KOPT-K1 (cell line): ENCODE results near the gene C3orf33.

ENCODE experiments used
- H3K27ac ChIP-seq: fragments of 200-600 bp; sonication (generic); 2 replicates; pipeline ENCODE4 v1.5.1; 2016; ENCODE audit warnings: antibody characterized with exemption, mild to moderate bottlenecking, low read depth, low read length; ENCODE audit not compliant: poor library complexity, severe bottlenecking
- H3K36me3 ChIP-seq: fragments of 200-600 bp; sonication (generic); 2 replicates; pipeline ENCODE4 v1.5.1; 2017; ENCODE audit warnings: antibody characterized with exemption, mild to moderate bottlenecking, low read length, moderate library complexity; ENCODE audit not compliant: insufficient read depth
- H3K9me3 ChIP-seq: fragments of 200-600 bp; sonication (generic); 2 replicates; pipeline ENCODE4 v1.5.1; 2017; ENCODE audit warnings: antibody characterized with exemption, low read length, mild to moderate bottlenecking; ENCODE audit not compliant: insufficient read depth, poor library complexity, severe bottlenecking

The C3orf33 gene

GRCh38 chr3:155738580-155739076 is 67.5 kb downstream of the C3orf33 start:
- Histone ChIP-seq H3K9me3 (no peaks in the 10 kb centered on the region), H3K27ac (no peak overlapping the region), H3K36me3 (no peaks in the 10 kb centered on the region)

- Histone ChIP-seq H3K36me3 (no peaks in the 10 kb centered on the region), H3K9me3 (no peaks in the 10 kb centered on the region), H3K27ac (no peak overlapping the region)
These were observed 68.1 kb downstream of the C3orf33 start for GRCh38 chr3:155737844-155738460.

- no peaks in the 10 kb centered on the region for H3K9me3 ChIP-seq
- no peaks in the 10 kb centered on the region for H3K36me3 ChIP-seq
- H3K27ac ChIP-seq: no peak overlapping the region
These were observed 69.7 kb downstream of the C3orf33 start for GRCh38 chr3:155736381-155736780.

GRCh38 chr3:155730843-155731242 is 75.2 kb downstream of the C3orf33 start:
- no peak overlapping the region for H3K27ac ChIP-seq
- H3K9me3 ChIP-seq: no peaks in the 10 kb centered on the region

GRCh38 chr3:155727836-155728235 is 78.2 kb downstream of the C3orf33 start:
- Histone ChIP-seq H3K9me3 (no peaks in the 10 kb centered on the region), H3K36me3 (no peaks in the 10 kb centered on the region), H3K27ac (no peak overlapping the region)

More at GRCh38 chr3:155730843-155731242, 75.2 kb downstream of the C3orf33 start:
- H3K36me3 ChIP-seq: no peaks in the 10 kb centered on the region

- Histone ChIP-seq H3K27ac (no peak overlapping the region), H3K9me3 (peaks cover 4% of the 10 kb centered on the region), H3K36me3 (no peaks in the 10 kb centered on the region)
These were observed 91.8 kb downstream of the C3orf33 start for GRCh38 chr3:155714295-155714718.
